ENCODE data around the gene FOXJ3. TPM values are rescaled to one million over a fixed set of nuclear protein-coding genes. Genes with fewer than 3 reads are reported as not detected.
A peak's percentile ranks its signal among the peaks of the same experiment; 100 is the strongest.

Gene FOXJ3
- polyA plus RNA-seq, 1 of the 3 experiments (the other 2 are of a cell fraction), result 16.0 TPM

- no peak overlapping the region for H3K4me2 ChIP-seq
- DNase-seq, result peak; percentile 74
Observed at GRCh38 chr1:42173155-42173933, 161.7 kb downstream of the FOXJ3 start.

More at GRCh38 chr1:42173155-42173933, 161.7 kb downstream of the FOXJ3 start:
- Histone ChIP-seq H3K79me2 (ENCODE audit: insufficient read depth) (no peaks in the 10 kb centered on the region), H3K4me3 (ENCODE audit: low read depth in 2 of 2, low read length in 1 of 2) (peak overlapping the region in 1 of 2 experiments; percentile 10; a peak in 1 of 4 replicates), H3K9me2 (no peaks in the 10 kb centered on the region), H3K27me3 (ENCODE audit: insufficient read depth) (no peaks in the 10 kb centered on the region), H3K4me1 (ENCODE audit: control insufficient read depth in 1 of 2, insufficient read depth in 2 of 2, low read depth in 1 of 2, low read length in 1 of 2) (peaks cover 14 to 46% of the 10 kb centered on the region in 2 experiments; a peak in 3 of 4 replicates), H3K27ac (ENCODE audit: low read depth in 2 of 2, low read length in 1 of 2) (peak overlapping the region in 1 of 2 experiments; percentile 19; a peak in 2 of 4 replicates), H3K36me3 (replicated peaks in 1 of 2; ENCODE audit: control insufficient read depth in 1 of 2, insufficient read depth in 2 of 2, low read length in 1 of 2) (peaks cover 0 to 9% of the 10 kb centered on the region in 2 experiments), H2AFZ (ENCODE audit: low read depth) (no peak overlapping the region), H3K9ac (no peak overlapping the region), H3K9me3 (no peaks in the 10 kb centered on the region), H3F3A (replicated peaks; ENCODE audit: insufficient read depth) (peaks cover 10% of the 10 kb centered on the region), H4K20me1 (ENCODE audit: insufficient read depth) (peaks cover 15% of the 10 kb centered on the region)
- ChIA-PET POLR2A (no interaction called here), CTCF (interaction anchor here (0.5 to 4.4 kb wide), 75 partner anchors 8 to 973 kb away, joined by 3 to 31 read pairs (median 4); partner anchors contain the start of genes CCDC30, FOXJ3, GUCA2B and PPIH)
- WGBS (ENCODE audit: low lambda C conversion rate), result 62% methylated on average over 8 of the region's 9 CpGs
- no peak for TF ChIP-seq MAX (IDR thresholded peaks at IDR 0.05; ENCODE audit: low read depth)
- TF ChIP-seq GATA2 (CRISPR knock-in tag; IDR thresholded peaks at IDR 0.05), result no peak
- no peak for TF ChIP-seq TCF12 (IDR thresholded peaks at IDR 0.05)
- TF ChIP-seq FOXJ3 (CRISPR knock-in tag; IDR thresholded peaks at IDR 0.05), result no peak
- no peak for TF ChIP-seq EP300 (IDR thresholded peaks at IDR 0.05; ENCODE audit: borderline replicate concordance in 1 of 2, low read depth in 1 of 2, low read length in 1 of 2)
- no peak for TF ChIP-seq NFIC (IDR thresholded peaks at IDR 0.05; ENCODE audit: borderline replicate concordance)
- TF ChIP-seq PBX3 (IDR thresholded peaks at IDR 0.05), result no peak
- TF ChIP-seq FOXM1 (IDR thresholded peaks at IDR 0.05; ENCODE audit: low read depth), result no peak
- TF ChIP-seq CTCF (IDR thresholded peaks at IDR 0.05), result peak; percentile 96
- peak; percentile 73 for TF ChIP-seq SMC3 (IDR thresholded peaks at IDR 0.05; ENCODE audit: low read depth, low read length)
- TF ChIP-seq FOSL2 (IDR thresholded peaks at IDR 0.05; ENCODE audit: borderline replicate concordance, low read depth), result no peak
- TF ChIP-seq USF1 (IDR thresholded peaks at IDR 0.05; ENCODE audit: borderline replicate concordance, low read depth), result no peak
- TF ChIP-seq NRF1 (IDR thresholded peaks at IDR 0.05; ENCODE audit: low read depth, low read length), result no peak
- TF ChIP-seq USF2 (IDR thresholded peaks at IDR 0.05; ENCODE audit: borderline replicate concordance, low read depth, low read length), result no peak
- TF ChIP-seq RCOR1 (IDR thresholded peaks at IDR 0.05; ENCODE audit: low read length), result no peak
- peak; percentile 64 for TF ChIP-seq RAD21 (IDR thresholded peaks at IDR 0.05; ENCODE audit: low read length)
- no peak for TF ChIP-seq YY1 (IDR thresholded peaks at IDR 0.05; ENCODE audit: low read depth)
- TF ChIP-seq ZBTB33 (IDR thresholded peaks at IDR 0.05; ENCODE audit: borderline replicate concordance, low read depth), result no peak
- no peak for TF ChIP-seq JUND (IDR thresholded peaks at IDR 0.05)
- TF ChIP-seq TAF1 (IDR thresholded peaks at IDR 0.05; ENCODE audit: borderline replicate concordance, low read depth, low read length), result no peak
- no peak for TF ChIP-seq SIN3A (IDR thresholded peaks at IDR 0.05; ENCODE audit: borderline replicate concordance, low read depth, low read length)
